ENCODE data around the gene NACA2.

Gene NACA2

GRCh38 chr17:61584866-61585265, 6.2 kb downstream of the NACA2 start:
- H3K4me3 Mint-ChIP-seq: no peak overlapping the region
- no peaks in the 10 kb centered on the region for H3K27me3 Mint-ChIP-seq (ENCODE audit: low read depth)
- H3K36me3 Mint-ChIP-seq (ENCODE audit: low read depth): no peaks in the 10 kb centered on the region
- H3K27ac Mint-ChIP-seq: no peak overlapping the region
- H3K4me1 Mint-ChIP-seq: peaks cover 5% of the 10 kb centered on the region
- TF ChIP-seq CTCF (IDR thresholded peaks at IDR 0.05; ENCODE audit: unreplicated experiment in 3 of 3): no peak
- no peaks in the 10 kb centered on the region for H3K9me3 Mint-ChIP-seq

GRCh38 chr17:61584266-61584665, 6.8 kb downstream of the NACA2 start:
- no peaks in the 10 kb centered on the region for H3K9me3 Mint-ChIP-seq
- no peak overlapping the region for H3K27ac Mint-ChIP-seq
- no peak for TF ChIP-seq CTCF (IDR thresholded peaks at IDR 0.05; ENCODE audit: unreplicated experiment in 3 of 3)
- no peaks in the 10 kb centered on the region for H3K36me3 Mint-ChIP-seq (ENCODE audit: low read depth)
- H3K4me1 Mint-ChIP-seq: peaks cover 5% of the 10 kb centered on the region
- H3K27me3 Mint-ChIP-seq (ENCODE audit: low read depth): peaks cover 5% of the 10 kb centered on the region
- H3K4me3 Mint-ChIP-seq: no peak overlapping the region

GRCh38 chr17:61583660-61584264, 7.3 kb downstream of the NACA2 start:
- no peak overlapping the region for H3K4me3 Mint-ChIP-seq
- H3K27me3 Mint-ChIP-seq (ENCODE audit: low read depth): peaks cover 5% of the 10 kb centered on the region
- TF ChIP-seq CTCF (IDR thresholded peaks at IDR 0.05; ENCODE audit: unreplicated experiment in 3 of 3): no peak
- H3K9me3 Mint-ChIP-seq: no peaks in the 10 kb centered on the region
- no peaks in the 10 kb centered on the region for H3K36me3 Mint-ChIP-seq (ENCODE audit: low read depth)
- H3K27ac Mint-ChIP-seq: no peak overlapping the region
- peaks cover 5% of the 10 kb centered on the region for H3K4me1 Mint-ChIP-seq

GRCh38 chr17:61583242-61583641, 7.8 kb downstream of the NACA2 start:
- no peaks in the 10 kb centered on the region for H3K36me3 Mint-ChIP-seq (ENCODE audit: low read depth)
- no peak overlapping the region for H3K27ac Mint-ChIP-seq
- H3K9me3 Mint-ChIP-seq: no peaks in the 10 kb centered on the region
- TF ChIP-seq CTCF (IDR thresholded peaks at IDR 0.05; ENCODE audit: unreplicated experiment in 3 of 3): peak; percentile 14 to 40 (median 19)
- H3K27me3 Mint-ChIP-seq (ENCODE audit: low read depth): peaks cover 5% of the 10 kb centered on the region
- H3K4me1 Mint-ChIP-seq: peaks cover 5% of the 10 kb centered on the region
- no peak overlapping the region for H3K4me3 Mint-ChIP-seq

GRCh38 chr17:61582593-61582992, 8.4 kb downstream of the NACA2 start:
- TF ChIP-seq CTCF (IDR thresholded peaks at IDR 0.05; ENCODE audit: unreplicated experiment in 3 of 3): no peak
- Mint-ChIP-seq H3K27ac (no peak overlapping the region), H3K36me3 (ENCODE audit: low read depth) (no peaks in the 10 kb centered on the region), H3K4me3 (no peak overlapping the region), H3K4me1 (peaks cover 5% of the 10 kb centered on the region), H3K9me3 (no peaks in the 10 kb centered on the region), H3K27me3 (ENCODE audit: low read depth) (peaks cover 5% of the 10 kb centered on the region)

GRCh38 chr17:61581611-61582349, 9.2 kb downstream of the NACA2 start:
- TF ChIP-seq CTCF (IDR thresholded peaks at IDR 0.05; ENCODE audit: unreplicated experiment in 3 of 3): no peak
- Mint-ChIP-seq H3K9me3 (no peaks in the 10 kb centered on the region), H3K4me1 (peaks cover 5% of the 10 kb centered on the region), H3K27me3 (ENCODE audit: low read depth) (peaks cover 5% of the 10 kb centered on the region), H3K27ac (peak overlapping the region in 1 of 3 experiments; percentile 50), H3K4me3 (no peak overlapping the region), H3K36me3 (ENCODE audit: low read depth) (no peaks in the 10 kb centered on the region)

All from nephron (organoid).